Measurements from ENCODE around the gene FILIP1.

DNA sequence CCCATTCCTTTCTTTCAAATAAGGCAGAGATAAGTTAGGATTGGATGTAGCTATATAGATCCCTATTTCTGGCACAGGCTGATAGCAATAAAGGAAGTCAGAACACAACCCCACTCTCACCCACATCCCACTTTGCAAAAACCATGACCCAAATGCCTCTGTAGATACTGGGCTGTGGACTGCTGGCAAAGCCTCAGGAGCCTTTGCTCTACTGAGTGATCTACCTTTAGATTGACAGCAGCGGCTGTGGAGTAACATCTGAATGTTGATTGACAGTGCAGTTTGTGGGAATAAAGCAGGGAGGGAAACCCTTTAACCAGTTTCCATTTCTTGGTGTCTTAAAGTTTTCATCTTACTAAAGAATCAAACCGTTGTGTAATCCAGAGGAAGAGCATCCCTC lies 202.3 kb downstream of the FILIP1 start:
- no peak for TF ChIP-seq ELF4 (CRISPR knock-in tag; IDR thresholded peaks at IDR 0.05; ENCODE audit: low read depth)
- no peak for TF ChIP-seq ZNF263 (CRISPR knock-in tag; IDR thresholded peaks at IDR 0.05; ENCODE audit: low read depth)
- TF ChIP-seq SP1 (CRISPR knock-in tag; conservative IDR thresholded peaks at IDR 0.05) = no peak
- TF ChIP-seq, protein P1, sequence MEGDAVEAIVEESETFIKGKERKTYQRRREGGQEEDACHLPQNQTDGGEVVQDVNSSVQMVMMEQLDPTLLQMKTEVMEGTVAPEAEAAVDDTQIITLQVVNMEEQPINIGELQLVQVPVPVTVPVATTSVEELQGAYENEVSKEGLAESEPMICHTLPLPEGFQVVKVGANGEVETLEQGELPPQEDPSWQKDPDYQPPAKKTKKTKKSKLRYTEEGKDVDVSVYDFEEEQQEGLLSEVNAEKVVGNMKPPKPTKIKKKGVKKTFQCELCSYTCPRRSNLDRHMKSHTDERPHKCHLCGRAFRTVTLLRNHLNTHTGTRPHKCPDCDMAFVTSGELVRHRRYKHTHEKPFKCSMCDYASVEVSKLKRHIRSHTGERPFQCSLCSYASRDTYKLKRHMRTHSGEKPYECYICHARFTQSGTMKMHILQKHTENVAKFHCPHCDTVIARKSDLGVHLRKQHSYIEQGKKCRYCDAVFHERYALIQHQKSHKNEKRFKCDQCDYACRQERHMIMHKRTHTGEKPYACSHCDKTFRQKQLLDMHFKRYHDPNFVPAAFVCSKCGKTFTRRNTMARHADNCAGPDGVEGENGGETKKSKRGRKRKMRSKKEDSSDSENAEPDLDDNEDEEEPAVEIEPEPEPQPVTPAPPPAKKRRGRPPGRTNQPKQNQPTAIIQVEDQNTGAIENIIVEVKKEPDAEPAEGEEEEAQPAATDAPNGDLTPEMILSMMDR (IDR thresholded peaks at IDR 0.05) = no peak
- no peak for TF ChIP-seq TCF7 (CRISPR knock-in tag; IDR thresholded peaks at IDR 0.05; ENCODE audit: low read depth)
- TF ChIP-seq ATF1 (CRISPR knock-in tag; IDR thresholded peaks at IDR 0.05) = no peak
- TF ChIP-seq, protein P2, sequence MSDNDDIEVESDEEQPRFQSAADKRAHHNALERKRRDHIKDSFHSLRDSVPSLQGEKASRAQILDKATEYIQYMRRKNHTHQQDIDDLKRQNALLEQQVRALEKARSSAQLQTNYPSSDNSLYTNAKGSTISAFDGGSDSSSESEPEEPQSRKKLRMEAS (CRISPR knock-in tag; IDR thresholded peaks at IDR 0.05) = no peak
- TF ChIP-seq JUN (CRISPR knock-in tag; IDR thresholded peaks at IDR 0.05) = no peak
- TF ChIP-seq ZNF423 (CRISPR knock-in tag; IDR thresholded peaks at IDR 0.05) = no peak
